22Rv1 (cell line): ENCODE results near the gene RNF39.

Experiments
- H3K27ac ChIP-seq: fragments of 450-650 bp; 2 replicates; pipeline ENCODE4 v1.5.1; 2017
- ZFX ChIP-seq: fragments of 450-650 bp; IDR thresholded peaks from 2 replicates; pipeline ENCODE4 v1.6.1; 2017; ENCODE audit warnings: antibody characterized with exemption, borderline replicate concordance
- TF ChIP-seq, protein P1 (sequence below): fragments of 450-650 bp; IDR thresholded peaks from 2 replicates; pipeline ENCODE4 v1.5.1; 2017; ENCODE audit warnings: mild to moderate bottlenecking

Gene RNF39

DNA sequence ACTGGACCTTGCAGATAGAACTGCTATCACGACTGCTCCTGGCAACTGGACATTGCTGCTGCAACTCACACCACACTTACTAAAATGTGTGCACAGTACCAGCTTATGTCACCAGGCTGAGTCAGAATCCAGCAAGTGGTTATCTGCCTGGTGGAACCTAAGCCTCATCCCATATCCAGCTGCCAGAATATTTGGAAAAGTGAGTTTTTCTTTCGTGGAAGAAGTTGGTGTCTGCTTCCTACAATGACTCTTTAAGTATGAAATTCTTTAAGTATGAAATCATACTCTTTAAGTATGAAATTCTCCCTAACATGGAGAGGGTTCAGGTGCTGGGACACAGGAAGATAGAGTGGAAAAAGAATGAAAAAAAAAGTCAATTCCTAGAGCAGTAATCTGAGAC is 30.9 kb downstream of the RNF39 start:
- H3K27ac ChIP-seq: no peak overlapping the region
- TF ChIP-seq ZFX: no peak
- TF ChIP-seq, protein P1, sequence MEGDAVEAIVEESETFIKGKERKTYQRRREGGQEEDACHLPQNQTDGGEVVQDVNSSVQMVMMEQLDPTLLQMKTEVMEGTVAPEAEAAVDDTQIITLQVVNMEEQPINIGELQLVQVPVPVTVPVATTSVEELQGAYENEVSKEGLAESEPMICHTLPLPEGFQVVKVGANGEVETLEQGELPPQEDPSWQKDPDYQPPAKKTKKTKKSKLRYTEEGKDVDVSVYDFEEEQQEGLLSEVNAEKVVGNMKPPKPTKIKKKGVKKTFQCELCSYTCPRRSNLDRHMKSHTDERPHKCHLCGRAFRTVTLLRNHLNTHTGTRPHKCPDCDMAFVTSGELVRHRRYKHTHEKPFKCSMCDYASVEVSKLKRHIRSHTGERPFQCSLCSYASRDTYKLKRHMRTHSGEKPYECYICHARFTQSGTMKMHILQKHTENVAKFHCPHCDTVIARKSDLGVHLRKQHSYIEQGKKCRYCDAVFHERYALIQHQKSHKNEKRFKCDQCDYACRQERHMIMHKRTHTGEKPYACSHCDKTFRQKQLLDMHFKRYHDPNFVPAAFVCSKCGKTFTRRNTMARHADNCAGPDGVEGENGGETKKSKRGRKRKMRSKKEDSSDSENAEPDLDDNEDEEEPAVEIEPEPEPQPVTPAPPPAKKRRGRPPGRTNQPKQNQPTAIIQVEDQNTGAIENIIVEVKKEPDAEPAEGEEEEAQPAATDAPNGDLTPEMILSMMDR: no peak

- TF ChIP-seq, protein P1: no peak
- no peak for TF ChIP-seq ZFX
Observed at GRCh38 chr6:30043744-30044143, 31.8 kb downstream of the RNF39 start.

GRCh38 chr6:30042914-30043313 is 32.7 kb downstream of the RNF39 start:
- no peak overlapping the region for H3K27ac ChIP-seq
- TF ChIP-seq ZFX: no peak
- TF ChIP-seq, protein P1: no peak

More at GRCh38 chr6:30043744-30044143, 31.8 kb downstream of the RNF39 start:
- H3K27ac ChIP-seq: no peak overlapping the region

- no peak overlapping the region for H3K27ac ChIP-seq
- no peak for TF ChIP-seq ZFX
- TF ChIP-seq, protein P1: no peak
Observed at GRCh38 chr6:30042476-30042875, 33.1 kb downstream of the RNF39 start.

- TF ChIP-seq, protein P1: no peak
- TF ChIP-seq ZFX: no peak
- H3K27ac ChIP-seq: no peak overlapping the region
Observed at GRCh38 chr6:30041821-30042220, 33.7 kb downstream of the RNF39 start.

GRCh38 chr6:30041221-30041620 is 34.3 kb downstream of the RNF39 start:
- no peak overlapping the region for H3K27ac ChIP-seq
- TF ChIP-seq, protein P1: no peak
- TF ChIP-seq ZFX: no peak

GRCh38 chr6:30037182-30037788 is 38.3 kb downstream of the RNF39 start:
- TF ChIP-seq ZFX: no peak
- TF ChIP-seq, protein P1: peak; percentile 56
- no peak overlapping the region for H3K27ac ChIP-seq
